WERI-Rb-1 (cell line): Measurements from ENCODE around the gene ACVR1B.

Experiments used
- DNase-seq: peaks from one replicate; pipeline ENCODE4 v3.0.0-alpha.2; 2020
- H3K27ac ChIP-seq: fragments of 250-450 bp; sonication (Bioruptor Pico); 2 replicates; pipeline ENCODE4 v1.5.1; 2020; ENCODE audit warnings: mild to moderate bottlenecking, moderate library complexity
- H3K27me3 ChIP-seq: fragments of 250-450 bp; sonication (Bioruptor Pico); 2 replicates; pipeline ENCODE4 v1.5.1; 2021; ENCODE audit warnings: mild to moderate bottlenecking, low read depth, moderate library complexity; ENCODE audit not compliant: insufficient read depth, severe bottlenecking
- H3K36me3 ChIP-seq: fragments of 250-450 bp; sonication (Bioruptor Pico); 2 replicates; pipeline ENCODE4 v1.5.1; 2020; ENCODE audit warnings: mild to moderate bottlenecking, moderate library complexity
- H3K4me3 ChIP-seq: 2 replicates; pipeline ENCODE4 v1.5.1; 2011; ENCODE audit warnings: low read depth, mild to moderate bottlenecking, control low read depth, low read length
- H3K9me3 ChIP-seq: fragments of 250-450 bp; sonication (Bioruptor Pico); 2 replicates; pipeline ENCODE4 v1.5.1; 2021; ENCODE audit warnings: mild to moderate bottlenecking, moderate library complexity; ENCODE audit not compliant: severe bottlenecking
- CTCF ChIP-seq: IDR thresholded peaks from 2 replicates; pipeline ENCODE4 v1.5.1; 2011; ENCODE audit warnings: low read depth, mild to moderate bottlenecking, control low read depth, inconsistent platforms, low read length

The ACVR1B gene

DNA sequence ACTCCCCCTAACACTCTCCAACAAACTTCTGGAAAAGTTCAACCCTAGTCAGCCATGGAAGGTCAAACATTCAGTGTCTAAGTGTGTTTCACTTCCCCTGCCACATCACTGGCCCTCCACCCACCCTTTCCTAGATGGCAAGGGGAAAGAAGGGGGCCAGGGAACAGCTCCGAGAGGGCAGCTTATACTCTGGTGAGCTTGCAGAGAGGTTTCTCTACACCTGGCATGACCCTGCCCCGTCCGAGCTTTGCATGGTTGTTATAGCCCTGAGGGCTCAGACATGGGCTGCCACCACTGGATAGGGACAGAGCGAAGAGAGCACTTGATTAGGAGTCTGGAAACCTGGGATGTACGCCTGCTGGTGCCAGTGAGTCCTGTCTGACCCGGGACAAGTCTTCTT, 40.2 kb upstream of the ACVR1B start:
- H3K4me3 ChIP-seq: no peak overlapping the region
- H3K27me3 ChIP-seq: no peaks in the 10 kb centered on the region
- no peak for DNase-seq
- H3K9me3 ChIP-seq: no peaks in the 10 kb centered on the region
- no peaks in the 10 kb centered on the region for H3K36me3 ChIP-seq
- no peak overlapping the region for H3K27ac ChIP-seq
- TF ChIP-seq CTCF: no peak

GRCh38 chr12:51911788-51912711, 39.4 kb upstream of the ACVR1B start:
- Histone ChIP-seq H3K4me3 (no peak overlapping the region), H3K27me3 (no peaks in the 10 kb centered on the region), H3K36me3 (no peaks in the 10 kb centered on the region), H3K9me3 (no peaks in the 10 kb centered on the region), H3K27ac (peak overlapping the region; percentile 72)
- no peak for DNase-seq
- no peak for TF ChIP-seq CTCF

DNA sequence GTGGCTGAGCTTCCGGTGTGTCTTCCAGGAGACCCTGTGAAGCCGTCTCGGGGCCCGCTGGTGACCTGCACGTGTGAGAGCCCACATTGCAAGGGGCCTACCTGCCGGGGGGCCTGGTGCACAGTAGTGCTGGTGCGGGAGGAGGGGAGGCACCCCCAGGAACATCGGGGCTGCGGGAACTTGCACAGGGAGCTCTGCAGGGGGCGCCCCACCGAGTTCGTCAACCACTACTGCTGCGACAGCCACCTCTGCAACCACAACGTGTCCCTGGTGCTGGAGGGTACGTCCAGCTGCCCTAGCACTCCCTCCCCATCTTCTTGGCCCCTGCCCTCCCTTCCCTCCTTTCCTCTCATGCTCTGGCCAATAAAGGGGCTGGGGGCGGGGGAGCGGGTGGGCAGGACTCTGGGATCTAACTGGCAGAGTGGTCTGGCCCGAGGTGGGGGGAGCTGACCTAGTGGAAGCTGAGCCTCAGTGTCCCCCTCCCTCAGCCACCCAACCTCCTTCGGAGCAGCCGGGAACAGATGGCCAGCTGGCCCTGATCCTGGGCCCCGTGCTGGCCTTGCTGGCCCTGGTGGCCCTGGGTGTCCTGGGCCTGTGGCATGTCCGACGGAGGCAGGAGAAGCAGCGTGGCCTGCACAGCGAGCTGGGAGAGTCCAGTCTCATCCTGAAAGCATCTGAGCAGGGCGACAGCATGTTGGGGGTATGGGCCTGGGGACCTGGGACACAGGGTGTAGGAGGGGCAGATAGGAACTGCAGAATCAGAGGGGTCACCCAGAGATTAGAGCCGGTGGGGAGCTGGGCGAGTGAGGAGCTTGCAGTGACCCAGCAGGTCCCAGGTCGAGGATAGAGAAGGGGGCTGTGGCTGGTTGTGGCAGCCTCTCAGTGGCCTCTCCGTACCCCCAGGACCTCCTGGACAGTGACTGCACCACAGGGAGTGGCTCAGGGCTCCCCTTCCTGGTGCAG, 38.1 kb upstream of the ACVR1B start:
- no peaks in the 10 kb centered on the region for H3K9me3 ChIP-seq
- no peaks in the 10 kb centered on the region for H3K27me3 ChIP-seq
- peak; percentile 71 for TF ChIP-seq CTCF
- peak overlapping the region; percentile 72 for H3K27ac ChIP-seq
- peak; percentile 65 for DNase-seq
- H3K4me3 ChIP-seq: no peak overlapping the region
- H3K36me3 ChIP-seq: no peaks in the 10 kb centered on the region

DNA sequence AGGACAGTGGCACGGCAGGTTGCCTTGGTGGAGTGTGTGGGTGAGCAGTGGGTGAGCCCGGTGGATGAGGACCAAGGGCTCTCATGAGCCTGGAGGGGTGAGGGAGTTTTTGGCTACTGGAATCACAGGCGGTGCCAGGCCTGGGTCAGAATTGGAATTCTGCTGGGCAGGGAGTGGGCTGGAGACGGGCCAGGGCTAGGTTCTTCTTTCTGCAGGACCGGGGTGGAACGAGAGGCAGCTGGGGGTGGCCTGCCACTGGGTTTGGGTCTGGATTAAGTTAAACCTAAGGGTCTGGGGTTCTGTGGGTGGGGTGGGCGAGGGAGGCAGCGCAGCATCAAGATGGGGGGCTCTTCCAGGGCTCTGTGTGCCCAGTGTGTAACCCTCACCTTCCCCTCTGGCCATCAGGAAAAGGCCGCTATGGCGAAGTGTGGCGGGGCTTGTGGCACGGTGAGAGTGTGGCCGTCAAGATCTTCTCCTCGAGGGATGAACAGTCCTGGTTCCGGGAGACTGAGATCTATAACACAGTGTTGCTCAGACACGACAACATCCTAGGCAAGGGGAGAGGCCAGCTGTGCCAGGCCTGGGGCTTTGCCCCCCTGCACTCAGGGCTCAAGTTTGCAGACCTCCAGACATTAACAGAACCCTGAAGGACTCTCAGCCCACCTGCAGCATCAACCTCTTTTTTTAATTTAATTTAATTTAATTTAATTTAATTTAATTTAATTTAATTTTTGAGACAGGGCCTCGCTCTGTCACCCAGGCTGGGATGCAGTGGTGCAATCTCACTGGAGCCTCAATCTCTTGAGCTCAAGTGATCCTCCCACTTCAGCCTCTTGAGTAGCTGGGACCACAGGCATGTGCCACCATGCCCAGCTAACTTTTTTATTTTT, 37.2 kb upstream of the ACVR1B start:
- Histone ChIP-seq H3K4me3 (no peak overlapping the region), H3K27me3 (no peaks in the 10 kb centered on the region), H3K27ac (peak overlapping the region; percentile 72), H3K9me3 (no peaks in the 10 kb centered on the region), H3K36me3 (no peaks in the 10 kb centered on the region)
- no peak for DNase-seq
- TF ChIP-seq CTCF: no peak

- H3K36me3 ChIP-seq: no peaks in the 10 kb centered on the region
- no peaks in the 10 kb centered on the region for H3K27me3 ChIP-seq
- H3K9me3 ChIP-seq: no peaks in the 10 kb centered on the region
- no peak overlapping the region for H3K27ac ChIP-seq
- no peak for DNase-seq
- no peak overlapping the region for H3K4me3 ChIP-seq
- no peak for TF ChIP-seq CTCF
Measured at GRCh38 chr12:51915003-51915625, 36.4 kb upstream of the ACVR1B start.
